ENCODE measurements around the gene ZNF584.

ZNF584 gene

GRCh38 chr19:58380037-58380661 lies 28.3 kb upstream of the ZNF584 start:
- Histone ChIP-seq H3K27me3 (ENCODE audit: low read depth) (no peaks in the 10 kb centered on the region), H3K4me3 (peak overlapping the region; percentile 87), H3K36me3 (replicated peaks) (no peaks in the 10 kb centered on the region), H3K9me3 (no peaks in the 10 kb centered on the region), H3K4me1 (peaks cover 8% of the 10 kb centered on the region; the same call in 1 of the 2 replicates)
- DNase-seq (ENCODE audit: low spot score in 2 of 2), result no peak
- in situ Hi-C loops (cut with MboI; ENCODE audit: low sequenced_read_pairs), result no loop called here

GRCh38 chr19:58380662-58381459 lies 27.6 kb upstream of the ZNF584 start, which contains the start of gene ZNF837:
ZNF837 (minus strand) TSS chr19:58381030; CDS start chr19:58369332, 11,698 bp downstream.
- Histone ChIP-seq H3K36me3 (replicated peaks) (no peaks in the 10 kb centered on the region), H3K4me1 (peaks cover 10% of the 10 kb centered on the region), H3K27me3 (ENCODE audit: low read depth) (no peaks in the 10 kb centered on the region), H3K4me3 (peak within 1 kb of the TSS; percentile 87), H3K9me3 (no peaks in the 10 kb centered on the region)
- DNase-seq (ENCODE audit: low spot score in 2 of 2), result peak; percentile 99 to 100
- in situ Hi-C loops (cut with MboI; ENCODE audit: low sequenced_read_pairs), result no loop called here

GRCh38 chr19:58381460-58382212 lies 26.8 kb upstream of the ZNF584 start:
- in situ Hi-C loops (cut with MboI; ENCODE audit: low sequenced_read_pairs), result no loop called here
- Histone ChIP-seq H3K9me3 (no peaks in the 10 kb centered on the region), H3K4me1 (peaks cover 18% of the 10 kb centered on the region), H3K27me3 (ENCODE audit: low read depth) (no peaks in the 10 kb centered on the region), H3K36me3 (replicated peaks) (no peaks in the 10 kb centered on the region), H3K4me3 (peak overlapping the region; percentile 87)
- DNase-seq (ENCODE audit: low spot score in 2 of 2), result no peak

- Histone ChIP-seq H3K36me3 (replicated peaks) (peaks cover 10% of the 10 kb centered on the region), H3K4me1 (peaks cover 18% of the 10 kb centered on the region), H3K27me3 (ENCODE audit: low read depth) (no peaks in the 10 kb centered on the region), H3K4me3 (no peak overlapping the region), H3K9me3 (no peaks in the 10 kb centered on the region)
- in situ Hi-C loops (cut with MboI; ENCODE audit: low sequenced_read_pairs), result no loop called here
- DNase-seq (ENCODE audit: low spot score in 2 of 2), result no peak
These were observed 25.3 kb upstream of the ZNF584 start for GRCh38 chr19:58382997-58383603.

GRCh38 chr19:58385313-58385890 lies 23.0 kb upstream of the ZNF584 start:
- no peak for DNase-seq (ENCODE audit: low spot score in 2 of 2)
- peaks cover 18% of the 10 kb centered on the region for H3K4me1 ChIP-seq
- H3K9me3 ChIP-seq, result no peaks in the 10 kb centered on the region
- peaks cover 33% of the 10 kb centered on the region for H3K36me3 ChIP-seq (replicated peaks)
- in situ Hi-C loops (cut with MboI; ENCODE audit: low sequenced_read_pairs), result no loop called here
- H3K4me3 ChIP-seq, result no peak overlapping the region
- H3K27me3 ChIP-seq (ENCODE audit: low read depth), result no peaks in the 10 kb centered on the region

- Histone ChIP-seq H3K4me3 (peak overlapping the region; percentile 92), H3K27me3 (ENCODE audit: low read depth) (no peaks in the 10 kb centered on the region), H3K4me1 (peaks cover 18% of the 10 kb centered on the region)
These were observed 22.4 kb upstream of the ZNF584 start for GRCh38 chr19:58385891-58386575.

GRCh38 chr19:58386576-58387337 lies 21.7 kb upstream of the ZNF584 start, which contains the start of gene RPS5:
RPS5 (plus strand) TSS chr19:58387269; CDS start chr19:58388138, 869 bp downstream.
- peak; percentile 97 to 99 for DNase-seq (ENCODE audit: low spot score in 2 of 2)
- in situ Hi-C loops (cut with MboI; ENCODE audit: low sequenced_read_pairs), result no loop called here
- peaks cover 47% of the 10 kb centered on the region for H3K36me3 ChIP-seq (replicated peaks)
- H3K9me3 ChIP-seq, result no peaks in the 10 kb centered on the region
- no peaks in the 10 kb centered on the region for H3K27me3 ChIP-seq (ENCODE audit: low read depth)
- peaks cover 18% of the 10 kb centered on the region for H3K4me1 ChIP-seq
- H3K4me3 ChIP-seq, result peak within 1 kb of the TSS; percentile 92

More at GRCh38 chr19:58385891-58386575, 22.4 kb upstream of the ZNF584 start:
- in situ Hi-C loops (cut with MboI; ENCODE audit: low sequenced_read_pairs), result no loop called here
- Histone ChIP-seq H3K9me3 (no peaks in the 10 kb centered on the region), H3K36me3 (replicated peaks) (peaks cover 40% of the 10 kb centered on the region)
- DNase-seq (ENCODE audit: low spot score in 2 of 2), result no peak

GRCh38 chr19:58387338-58388174 lies 20.9 kb upstream of the ZNF584 start:
- Histone ChIP-seq H3K36me3 (replicated peaks) (peaks cover 55% of the 10 kb centered on the region), H3K4me1 (peaks cover 16% of the 10 kb centered on the region), H3K4me3 (peak overlapping the region; percentile 92), H3K27me3 (ENCODE audit: low read depth) (no peaks in the 10 kb centered on the region), H3K9me3 (no peaks in the 10 kb centered on the region)
- in situ Hi-C loops (cut with MboI; ENCODE audit: low sequenced_read_pairs), result no loop called here
- no peak for DNase-seq (ENCODE audit: low spot score in 2 of 2)

- Histone ChIP-seq H3K4me1 (peaks cover 16% of the 10 kb centered on the region), H3K9me3 (no peaks in the 10 kb centered on the region), H3K36me3 (replicated peaks) (peaks cover 61% of the 10 kb centered on the region), H3K4me3 (peak overlapping the region; percentile 92), H3K27me3 (ENCODE audit: low read depth) (no peaks in the 10 kb centered on the region)
- no peak for DNase-seq (ENCODE audit: low spot score in 2 of 2)
- in situ Hi-C loops (cut with MboI; ENCODE audit: low sequenced_read_pairs), result no loop called here
These were observed 20.3 kb upstream of the ZNF584 start for GRCh38 chr19:58388175-58388526.

- Histone ChIP-seq H3K9me3 (no peaks in the 10 kb centered on the region), H3K4me1 (peaks cover 6% of the 10 kb centered on the region), H3K4me3 (no peak overlapping the region), H3K27me3 (ENCODE audit: low read depth) (no peaks in the 10 kb centered on the region), H3K36me3 (replicated peaks) (peaks cover 72% of the 10 kb centered on the region)
- in situ Hi-C loops (cut with MboI; ENCODE audit: low sequenced_read_pairs), result no loop called here
- no peak for DNase-seq (ENCODE audit: low spot score in 2 of 2)
These were observed 15.3 kb upstream of the ZNF584 start for GRCh38 chr19:58392945-58393724.

GRCh38 chr19:58393725-58394033 lies 14.8 kb upstream of the ZNF584 start:
- in situ Hi-C loops (cut with MboI; ENCODE audit: low sequenced_read_pairs), result no loop called here
- Histone ChIP-seq H3K4me1 (peaks cover 6% of the 10 kb centered on the region), H3K27me3 (ENCODE audit: low read depth) (no peaks in the 10 kb centered on the region), H3K9me3 (no peaks in the 10 kb centered on the region), H3K4me3 (no peak overlapping the region), H3K36me3 (replicated peaks) (peaks cover 66% of the 10 kb centered on the region)
- DNase-seq (ENCODE audit: low spot score in 2 of 2), result no peak

All from HAP-1 (cell line).